NCI-H345 (cell line): ENCODE results near the gene COX4I1.
"Not testable (repeated sequence)": the region's sequence is repeated elsewhere in the genome, so short reads cannot be mapped to it uniquely, and the experiment has no call there.

Experiments
- DNase-seq: peaks from one replicate; lab custom pipeline; 2025; lab: John Stamatoyannopoulos, UW

COX4I1 gene

GRCh38 chr16:85824161-85825135 is 25.0 kb downstream of the COX4I1 start:
- DNase-seq = no peak

- no peak for DNase-seq
Measured at GRCh38 chr16:85825326-85825725, 25.8 kb downstream of the COX4I1 start.

GRCh38 chr16:85826686-85827247 is 27.3 kb downstream of the COX4I1 start:
- DNase-seq = no peak

- no peak for DNase-seq
Measured at GRCh38 chr16:85828166-85828565, 28.7 kb downstream of the COX4I1 start.

GRCh38 chr16:85829171-85829719 is 29.8 kb downstream of the COX4I1 start:
- DNase-seq = no peak

GRCh38 chr16:85829751-85830445 is 30.4 kb downstream of the COX4I1 start:
- DNase-seq = no peak

- DNase-seq = no peak
Measured at GRCh38 chr16:85830821-85831220, 31.3 kb downstream of the COX4I1 start.

- no peak for DNase-seq
Measured at GRCh38 chr16:85832570-85833218, 33.2 kb downstream of the COX4I1 start.

- no peak for DNase-seq
Measured at GRCh38 chr16:85833219-85833920, 33.9 kb downstream of the COX4I1 start.

- no peak for DNase-seq
Measured at GRCh38 chr16:85834741-85835140, 35.2 kb downstream of the COX4I1 start.

GRCh38 chr16:85835227-85835751 is 35.8 kb downstream of the COX4I1 start:
- no peak for DNase-seq

GRCh38 chr16:85835956-85836705 is 36.6 kb downstream of the COX4I1 start:
- no peak for DNase-seq

GRCh38 chr16:85836706-85837582 is 37.4 kb downstream of the COX4I1 start:
- no peak for DNase-seq

GRCh38 chr16:85837654-85838053 is 38.2 kb downstream of the COX4I1 start:
- DNase-seq = not testable (repeated sequence)

- no peak for DNase-seq
Measured at GRCh38 chr16:85838381-85838780, 38.9 kb downstream of the COX4I1 start.

GRCh38 chr16:85838876-85839585 is 39.5 kb downstream of the COX4I1 start:
- no peak for DNase-seq

GRCh38 chr16:85839681-85840240 is 40.3 kb downstream of the COX4I1 start:
- DNase-seq = no peak

GRCh38 chr16:85840395-85840794 is 40.9 kb downstream of the COX4I1 start:
- no peak for DNase-seq
